Neural cell (in vitro differentiated cells): ENCODE data around the gene HS3ST2.

Experiments used
- EP300 ChIP-seq: fragments of 450-650 bp; conservative IDR thresholded peaks from 2 replicates; pipeline ENCODE4 v1.6.1; 2014; ENCODE audit warnings: antibody characterized with exemption, mild to moderate bottlenecking, moderate library complexity; ENCODE audit not compliant: poor library complexity, severe bottlenecking
- POLR2AphosphoS5 ChIP-seq: IDR thresholded peaks from 2 replicates; pipeline ENCODE4 v1.6.1; 2012
- RAD21 ChIP-seq: fragments of 450-650 bp; conservative IDR thresholded peaks from 2 replicates; pipeline ENCODE4 v1.6.1; 2014; ENCODE audit warnings: antibody characterized with exemption, mild to moderate bottlenecking, moderate library complexity
- TF ChIP-seq, protein P1 (sequence below): fragments of 450-650 bp; IDR thresholded peaks from 2 replicates; pipeline ENCODE4 v1.5.1; 2014; ENCODE audit warnings: antibody characterized with exemption, mild to moderate bottlenecking, moderate library complexity; ENCODE audit not compliant: poor library complexity, severe bottlenecking
- TF ChIP-seq, protein P2 (sequence below): IDR thresholded peaks from 2 replicates; pipeline ENCODE4 v1.6.1; 2012; ENCODE audit warnings: borderline replicate concordance

- TF ChIP-seq RAD21 (no peak), EP300 (no peak), POLR2AphosphoS5 (no peak)
- TF ChIP-seq, protein P1, sequence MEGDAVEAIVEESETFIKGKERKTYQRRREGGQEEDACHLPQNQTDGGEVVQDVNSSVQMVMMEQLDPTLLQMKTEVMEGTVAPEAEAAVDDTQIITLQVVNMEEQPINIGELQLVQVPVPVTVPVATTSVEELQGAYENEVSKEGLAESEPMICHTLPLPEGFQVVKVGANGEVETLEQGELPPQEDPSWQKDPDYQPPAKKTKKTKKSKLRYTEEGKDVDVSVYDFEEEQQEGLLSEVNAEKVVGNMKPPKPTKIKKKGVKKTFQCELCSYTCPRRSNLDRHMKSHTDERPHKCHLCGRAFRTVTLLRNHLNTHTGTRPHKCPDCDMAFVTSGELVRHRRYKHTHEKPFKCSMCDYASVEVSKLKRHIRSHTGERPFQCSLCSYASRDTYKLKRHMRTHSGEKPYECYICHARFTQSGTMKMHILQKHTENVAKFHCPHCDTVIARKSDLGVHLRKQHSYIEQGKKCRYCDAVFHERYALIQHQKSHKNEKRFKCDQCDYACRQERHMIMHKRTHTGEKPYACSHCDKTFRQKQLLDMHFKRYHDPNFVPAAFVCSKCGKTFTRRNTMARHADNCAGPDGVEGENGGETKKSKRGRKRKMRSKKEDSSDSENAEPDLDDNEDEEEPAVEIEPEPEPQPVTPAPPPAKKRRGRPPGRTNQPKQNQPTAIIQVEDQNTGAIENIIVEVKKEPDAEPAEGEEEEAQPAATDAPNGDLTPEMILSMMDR, result no peak
- TF ChIP-seq, protein P2, sequence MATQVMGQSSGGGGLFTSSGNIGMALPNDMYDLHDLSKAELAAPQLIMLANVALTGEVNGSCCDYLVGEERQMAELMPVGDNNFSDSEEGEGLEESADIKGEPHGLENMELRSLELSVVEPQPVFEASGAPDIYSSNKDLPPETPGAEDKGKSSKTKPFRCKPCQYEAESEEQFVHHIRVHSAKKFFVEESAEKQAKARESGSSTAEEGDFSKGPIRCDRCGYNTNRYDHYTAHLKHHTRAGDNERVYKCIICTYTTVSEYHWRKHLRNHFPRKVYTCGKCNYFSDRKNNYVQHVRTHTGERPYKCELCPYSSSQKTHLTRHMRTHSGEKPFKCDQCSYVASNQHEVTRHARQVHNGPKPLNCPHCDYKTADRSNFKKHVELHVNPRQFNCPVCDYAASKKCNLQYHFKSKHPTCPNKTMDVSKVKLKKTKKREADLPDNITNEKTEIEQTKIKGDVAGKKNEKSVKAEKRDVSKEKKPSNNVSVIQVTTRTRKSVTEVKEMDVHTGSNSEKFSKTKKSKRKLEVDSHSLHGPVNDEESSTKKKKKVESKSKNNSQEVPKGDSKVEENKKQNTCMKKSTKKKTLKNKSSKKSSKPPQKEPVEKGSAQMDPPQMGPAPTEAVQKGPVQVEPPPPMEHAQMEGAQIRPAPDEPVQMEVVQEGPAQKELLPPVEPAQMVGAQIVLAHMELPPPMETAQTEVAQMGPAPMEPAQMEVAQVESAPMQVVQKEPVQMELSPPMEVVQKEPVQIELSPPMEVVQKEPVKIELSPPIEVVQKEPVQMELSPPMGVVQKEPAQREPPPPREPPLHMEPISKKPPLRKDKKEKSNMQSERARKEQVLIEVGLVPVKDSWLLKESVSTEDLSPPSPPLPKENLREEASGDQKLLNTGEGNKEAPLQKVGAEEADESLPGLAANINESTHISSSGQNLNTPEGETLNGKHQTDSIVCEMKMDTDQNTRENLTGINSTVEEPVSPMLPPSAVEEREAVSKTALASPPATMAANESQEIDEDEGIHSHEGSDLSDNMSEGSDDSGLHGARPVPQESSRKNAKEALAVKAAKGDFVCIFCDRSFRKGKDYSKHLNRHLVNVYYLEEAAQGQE, result no peak
Observed at GRCh38 chr16:22815863-22816262, 1.9 kb downstream of the HS3ST2 start.
